Measurements from ENCODE around the gene LITAFD. TPM values are rescaled to one million over a fixed set of nuclear protein-coding genes. Genes with fewer than 3 reads are reported as not detected.

The LITAFD gene
- total and polyA plus RNA-seq, 10 of the 15 experiments (the other 5 are each of a cell fraction or from before 2014, with no cell fraction given), result not detected

- TF ChIP-seq ZBTB4 (CRISPR knock-in tag; IDR thresholded peaks at IDR 0.05) (no peak), USF2 (IDR thresholded peaks at IDR 0.05; ENCODE audit: borderline replicate concordance, low read depth, low read length) (no peak), CHD2 (IDR thresholded peaks at IDR 0.05; ENCODE audit: borderline replicate concordance, low read depth, low read length) (no peak), RAD21 (IDR thresholded peaks at IDR 0.05; ENCODE audit: insufficient read depth, low read depth, low read length) (no peak), SUZ12 (IDR thresholded peaks at IDR 0.05; ENCODE audit: unreplicated experiment) (no peak), CBX5 (IDR thresholded peaks at IDR 0.05; ENCODE audit: low read depth) (no peak), E2F8 (IDR thresholded peaks at IDR 0.05; ENCODE audit: low read depth, partially characterized antibody) (no peak)
Observed at GRCh38 chr16:8893976-8894690, 12.0 kb downstream of the LITAFD start (continued).
